SK-N-SH (cell line): ENCODE results near the gene NFIA. TPM values are rescaled to one million over a fixed set of nuclear protein-coding genes. Genes with fewer than 3 reads are reported as not detected.

Source experiments
- CTCF ChIA-PET: fragments of 300-600, 350-600 bp; formaldehyde crosslinking; extraction: SDS; loops from one replicate; lab custom pipeline; 2021; lab: Yijun Ruan, JAX
- POLR2A ChIA-PET: fragments of 350-600 bp; sonication (Branson Sonifier 250); formaldehyde crosslinking; extraction: SDS; loops from one replicate; lab custom pipeline; 2020; ENCODE audit warnings: antibody characterized with exemption, inconsistent platforms; lab: Yijun Ruan, JAX
- DNase-seq: peaks from one replicate; pipeline ENCODE4 v3.0.0; 2012
- H2AFZ ChIP-seq: fragments of 200-600 bp; sonication (generic); 2 replicates; pipeline ENCODE4 v1.8.1; 2016; ENCODE audit warnings: antibody characterized with exemption, mild to moderate bottlenecking, low read depth
- H3F3A ChIP-seq: fragments of 200-600 bp; sonication (generic); replicated peaks from 2 replicates; pipeline ENCODE3; 2016; ENCODE audit warnings: antibody characterized with exemption, mild to moderate bottlenecking; ENCODE audit not compliant: insufficient read depth
- H3K27ac ChIP-seq, 2 experiments: fragments of 200-500 bp in 1 of 2; fragments of 200-600 bp in 1 of 2; sonication (Bioruptor generic) in 1 of 2; sonication (generic), shearing (Covaris generic) in 1 of 2; 2 replicates each; pipeline versions ENCODE4 v1.5.1 to v1.6.1; 2014 to 2016; ENCODE audit warnings: low read depth in 2 of 2, inconsistent platforms in 1 of 2, low read length in 1 of 2, mild to moderate bottlenecking in 1 of 2, mixed read lengths in 1 of 2
- H3K27me3 ChIP-seq: fragments of 200-600 bp; sonication (generic), shearing (Covaris generic); 2 replicates; pipeline ENCODE4 v1.6.1; 2016; ENCODE audit warnings: mixed run types; ENCODE audit not compliant: insufficient read depth
- H3K36me3 ChIP-seq, 2 experiments: fragments of 200-500 bp in 1 of 2; fragments of 200-600 bp in 1 of 2; sonication (Bioruptor generic) in 1 of 2; sonication (generic) in 1 of 2; replicated peaks in 1 of 2; 2 replicates each; pipeline versions ENCODE3 to v1.5.1; 2014 to 2016; ENCODE audit warnings: low read length in 1 of 2, mild to moderate bottlenecking in 1 of 2; ENCODE audit not compliant: insufficient read depth in 2 of 2, control insufficient read depth in 1 of 2
- H3K4me1 ChIP-seq, 2 experiments: fragments of 200-500 bp in 1 of 2; fragments of 200-600 bp in 1 of 2; sonication (Bioruptor generic) in 1 of 2; sonication (generic), shearing (Covaris generic) in 1 of 2; 2 replicates each; pipeline versions ENCODE4 v1.5.1 to v1.6.1; 2014 to 2016; ENCODE audit warnings: low read depth in 1 of 2, low read length in 1 of 2, mixed run types in 1 of 2; ENCODE audit not compliant: insufficient read depth in 2 of 2, control insufficient read depth in 1 of 2
- H3K4me2 ChIP-seq: fragments of 200-600 bp; sonication (generic), shearing (Covaris generic); 2 replicates; pipeline ENCODE4 v1.6.1; 2017; ENCODE audit warnings: mixed run types
- H3K4me3 ChIP-seq, 2 experiments: fragments of 200-500 bp in 1 of 2; fragments of 200-600 bp in 1 of 2; sonication (Bioruptor generic) in 1 of 2; sonication (generic), shearing (Covaris generic) in 1 of 2; 2 replicates each; pipeline versions ENCODE4 v1.5.1 to v1.8.1; 2014 to 2016; ENCODE audit warnings: low read depth in 2 of 2, inconsistent platforms in 1 of 2, low read length in 1 of 2, mild to moderate bottlenecking in 1 of 2, mixed read lengths in 1 of 2, moderate library complexity in 1 of 2
- H3K79me2 ChIP-seq: fragments of 200-600 bp; sonication (generic); 2 replicates; pipeline ENCODE4 v1.8.1; 2017; ENCODE audit warnings: mild to moderate bottlenecking; ENCODE audit not compliant: insufficient read depth
- H3K9ac ChIP-seq: fragments of 200-600 bp; sonication (generic); 2 replicates; pipeline ENCODE4 v1.6.1; 2017; ENCODE audit warnings: mixed run types
- H3K9me2 ChIP-seq: fragments of 200-600 bp; sonication (generic); 2 replicates; pipeline ENCODE4 v1.6.1; 2017; ENCODE audit warnings: mixed run types
- H3K9me3 ChIP-seq: fragments of 200-600 bp; sonication (generic); 2 replicates; pipeline ENCODE4 v1.6.1; 2017; ENCODE audit warnings: mixed run types, mild to moderate bottlenecking, moderate library complexity
- H4K20me1 ChIP-seq: fragments of 200-600 bp; sonication (generic); 2 replicates; pipeline ENCODE4 v1.6.1; 2017; ENCODE audit warnings: mild to moderate bottlenecking, mixed run types; ENCODE audit not compliant: insufficient read depth
- ELF1 ChIP-seq: IDR thresholded peaks from 2 replicates; pipeline ENCODE4 v1.4.0; 2012
- EP300 ChIP-seq, 2 experiments: IDR thresholded peaks; 2 replicates each; pipeline versions ENCODE4 v1.4.0 to v1.6.1; 2012; ENCODE audit warnings: borderline replicate concordance in 1 of 2, low read depth in 1 of 2, low read length in 1 of 2
- EZH2phosphoT487 ChIP-seq: fragments of 200-600 bp; sonication (generic); IDR thresholded peaks from 2 replicates; pipeline ENCODE4 v1.6.1; 2017; ENCODE audit warnings: low read depth, mixed run types, mild to moderate bottlenecking, antibody characterized with exemption, moderate library complexity, borderline replicate concordance
- FOXJ3 ChIP-seq: sonication (generic); formaldehyde crosslinking; IDR thresholded peaks from 2 replicates; pipeline ENCODE4 v1.5.1; 2020; ENCODE audit warnings: mild to moderate bottlenecking, missing genetic modification reagents
- JUND ChIP-seq: IDR thresholded peaks from 2 replicates; pipeline ENCODE4 v1.4.0; 2012
- NRF1 ChIP-seq: IDR thresholded peaks from 2 replicates; pipeline ENCODE4 v1.6.1; 2012; ENCODE audit warnings: low read depth, mild to moderate bottlenecking, low read length
- PBX3 ChIP-seq: IDR thresholded peaks from 2 replicates; pipeline ENCODE4; 2012
- POLR2AphosphoS5 ChIP-seq: IDR thresholded peaks from 2 replicates; pipeline ENCODE4 v1.6.1; 2012; ENCODE audit warnings: low read depth, low read length
- RAD21 ChIP-seq: IDR thresholded peaks from 2 replicates; pipeline ENCODE4 v1.6.1; 2012; ENCODE audit warnings: mild to moderate bottlenecking, low read length
- REST ChIP-seq: IDR thresholded peaks from 2 replicates; pipeline ENCODE4 v1.6.1; 2012; ENCODE audit warnings: mild to moderate bottlenecking, low read depth, low read length, moderate library complexity
- RFX5 ChIP-seq: IDR thresholded peaks from 2 replicates; pipeline ENCODE4 v1.6.1; 2012; ENCODE audit warnings: mild to moderate bottlenecking, improper control_type of control experiment, low read length
- RXRA ChIP-seq: IDR thresholded peaks from 2 replicates; pipeline ENCODE4 v1.4.0; 2012; ENCODE audit warnings: low read depth, mild to moderate bottlenecking, borderline replicate concordance
- WGBS: methylation state at CpG from one replicate; pipeline ENCODE4 v1.1.6; 2017; ENCODE audit warnings: low lambda C conversion rate; 5-methylcytosine and 5-hydroxymethylcytosine counted together
- polyA plus RNA-seq, 3 experiments: library from polyadenylated mRNA; depleted of rRNA; stranded (reverse); fragments of >200 nt; gene quantifications; 2 replicates each; pipeline ENCODE4 v1.2.3, GENCODE V29; 2012

Gene NFIA
- polyA plus RNA-seq, 1 of the 3 experiments (the other 2 are of a cell fraction): 3.3 TPM

DNA sequence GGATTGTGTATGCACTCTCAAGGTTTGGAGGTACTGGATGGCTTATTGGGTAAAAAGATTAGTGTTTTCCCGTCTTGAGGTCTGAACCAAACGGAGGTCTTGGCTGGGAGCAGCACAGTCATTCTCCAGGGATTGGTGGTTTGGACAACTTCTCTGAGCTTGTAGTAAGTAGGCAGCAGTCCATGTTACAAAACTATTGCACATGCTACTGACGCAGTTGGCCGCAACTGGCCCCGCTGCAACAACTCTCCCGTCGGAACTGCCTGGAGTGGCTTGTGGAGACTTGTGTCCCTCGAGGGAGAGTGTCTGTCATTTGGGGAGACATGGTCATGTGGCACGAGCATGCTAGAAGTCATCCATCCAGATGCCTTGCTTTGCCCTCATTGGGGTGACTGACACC, 366.6 kb downstream of the NFIA start:
- Histone ChIP-seq H2AFZ (no peak overlapping the region), H3K36me3 (no peaks in the 10 kb centered on the region), H3K9me3 (no peaks in the 10 kb centered on the region), H3K9me2 (no peaks in the 10 kb centered on the region), H3K9ac (no peak overlapping the region), H4K20me1 (no peaks in the 10 kb centered on the region), H3K4me1 (peaks cover 21 to 38% of the 10 kb centered on the region in 2 experiments; a peak in 3 of 4 replicates), H3K27ac (no peak overlapping the region), H3K4me3 (no peak overlapping the region), H3K4me2 (no peak overlapping the region), H3F3A (peaks cover 10% of the 10 kb centered on the region), H3K79me2 (no peaks in the 10 kb centered on the region), H3K27me3 (no peaks in the 10 kb centered on the region)
- WGBS: 100% methylated on average over 4 of the region's 9 CpGs
- ChIA-PET POLR2A (no interaction called here), CTCF (interaction anchor here (1.0 kb wide), 1 partner anchor 399 kb away, joined by 3 read pairs; no protein-coding TSS in a partner anchor)
- no peak for TF ChIP-seq ELF1
- TF ChIP-seq JUND: no peak
- no peak for TF ChIP-seq EP300 (IDR thresholded peaks at IDR 0.05; ENCODE audit: borderline replicate concordance in 1 of 2, low read depth in 1 of 2, low read length in 1 of 2)
- TF ChIP-seq RFX5: no peak
- TF ChIP-seq RXRA: no peak
- TF ChIP-seq EZH2phosphoT487: no peak
- no peak for TF ChIP-seq RAD21
- no peak for DNase-seq

DNA sequence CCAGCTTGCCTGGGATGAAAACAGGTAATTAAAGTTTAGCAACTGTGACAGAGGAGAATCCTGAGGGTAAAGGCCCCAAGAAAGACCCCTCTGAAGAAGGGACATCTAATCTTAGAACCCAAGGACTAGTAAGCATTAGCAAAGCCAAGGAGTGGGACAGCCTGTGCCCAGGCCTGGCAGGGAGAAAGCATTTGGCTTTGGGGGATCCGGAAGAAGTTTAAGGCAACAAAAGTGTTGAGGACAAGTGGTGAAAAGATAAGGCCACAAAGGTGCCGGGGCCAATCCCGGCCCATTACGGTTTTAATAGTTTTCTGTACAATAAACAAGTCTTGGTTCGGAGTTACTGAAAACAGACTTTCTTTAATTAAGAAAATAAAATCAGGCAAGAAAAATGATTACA, 367.0 kb downstream of the NFIA start:
- WGBS: 91% methylated on average over 5 of the region's 5 CpGs
- H3K4me2 ChIP-seq: no peak overlapping the region
- no peak for DNase-seq
- no peak overlapping the region for H3K9ac ChIP-seq
- H3K36me3 ChIP-seq: no peaks in the 10 kb centered on the region
- no peaks in the 10 kb centered on the region for H3K79me2 ChIP-seq
- H3K4me1 ChIP-seq: peaks cover 21 to 42% of the 10 kb centered on the region in 2 experiments; a peak in 3 of 4 replicates
- TF ChIP-seq RXRA: no peak
- no peak for TF ChIP-seq REST
- no peak for TF ChIP-seq PBX3
- no peak for TF ChIP-seq NRF1
- no peak for TF ChIP-seq FOXJ3 (CRISPR knock-in tag)
- TF ChIP-seq RAD21: no peak
- no peak for TF ChIP-seq POLR2AphosphoS5
- H2AFZ ChIP-seq: no peak overlapping the region
- ChIA-PET POLR2A (no interaction called here), CTCF (interaction anchor here (0.6 to 1.0 kb wide), 2 partner anchors 400 to 665 kb away, joined by 3 read pairs; no protein-coding TSS in a partner anchor)
- no peaks in the 10 kb centered on the region for H3K9me3 ChIP-seq
- H3K27ac ChIP-seq: no peak overlapping the region; a peak in 1 of 4 replicates
- peaks cover 10% of the 10 kb centered on the region for H3F3A ChIP-seq
- H3K9me2 ChIP-seq: no peaks in the 10 kb centered on the region
- H4K20me1 ChIP-seq: no peaks in the 10 kb centered on the region
- H3K27me3 ChIP-seq: no peaks in the 10 kb centered on the region
- no peak overlapping the region for H3K4me3 ChIP-seq
